ENCODE results near the gene SLC5A3. TPM values are rescaled to one million over a fixed set of nuclear protein-coding genes. Genes with fewer than 3 reads are reported as not detected.

The SLC5A3 gene
- total RNA-seq, 2 experiments from 2014 or later, result 22.2 to 31.5 TPM

DNA sequence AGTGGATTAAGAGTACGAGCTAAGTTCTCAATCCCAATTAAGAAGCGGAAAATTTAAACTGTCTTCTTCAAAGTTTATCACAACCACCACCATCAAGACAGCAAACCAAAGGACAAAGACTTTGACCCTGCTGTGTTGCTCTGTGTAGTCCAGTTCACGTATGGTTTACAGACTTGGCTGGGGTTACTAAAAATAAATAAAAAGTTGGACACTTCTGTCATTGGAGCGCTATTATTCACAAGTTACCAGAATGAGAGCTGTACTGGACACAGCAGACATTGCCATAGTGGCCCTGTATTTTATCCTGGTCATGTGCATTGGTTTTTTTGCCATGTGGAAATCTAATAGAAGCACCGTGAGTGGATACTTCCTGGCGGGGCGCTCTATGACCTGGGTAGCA is 21.6 kb downstream of the SLC5A3 start:
- no TSS peak for BruUV-seq (replicated peaks)
- H4K20me1 ChIP-seq (ENCODE audit: insufficient read depth, low read length), result peaks cover 19% of the 10 kb centered on the region; the same call in 1 of the 2 replicates
- H2AFZ ChIP-seq (ENCODE audit: low read length), result no peak overlapping the region
- CTCF ChIA-PET (ENCODE audit: unreplicated experiment), result no interaction called here
- POLR2A ChIA-PET, result interaction anchor here (0.5 to 2.5 kb wide), 3 partner anchors 8 to 147 kb away, joined by 3 to 6 read pairs (median 3); no protein-coding TSS in a partner anchor
- H3K4me2 ChIP-seq (ENCODE audit: low read length), result no peak overlapping the region
- H3K9me3 ChIP-seq (ENCODE audit: low read length), result no peaks in the 10 kb centered on the region
- no peak overlapping the region for H3K27ac ChIP-seq (ENCODE audit: low read depth, low read length, poor library complexity, severe bottlenecking)
- no peak for TF ChIP-seq EZH2phosphoT487 (IDR thresholded peaks at IDR 0.05; ENCODE audit: borderline replicate concordance, low read depth, low read length)
- no peak for TF ChIP-seq CTCF (conservative IDR thresholded peaks at IDR 0.05; ENCODE audit: low read length)
- intact Hi-C loops (cut with micrococcal nuclease; ENCODE audit: unreplicated experiment), result no loop called here
- DNase-seq (ENCODE audit: low spot score), result no peak
- H3K4me3 ChIP-seq (ENCODE audit: low read depth, low read length, poor library complexity, severe bottlenecking), result no peak overlapping the region
- H3K79me2 ChIP-seq (ENCODE audit: insufficient read depth, low read depth, low read length), result peaks cover 79% of the 10 kb centered on the region; the same call in 1 of the 2 replicates
- no peaks in the 10 kb centered on the region for H3K9me2 ChIP-seq (ENCODE audit: insufficient read depth, low read length)
- H3K4me1 ChIP-seq (ENCODE audit: insufficient read depth, low read length, poor library complexity, severe bottlenecking), result peaks cover 7% of the 10 kb centered on the region
- peaks cover 74% of the 10 kb centered on the region for H3K36me3 ChIP-seq (ENCODE audit: insufficient read depth, low read length)

DNA sequence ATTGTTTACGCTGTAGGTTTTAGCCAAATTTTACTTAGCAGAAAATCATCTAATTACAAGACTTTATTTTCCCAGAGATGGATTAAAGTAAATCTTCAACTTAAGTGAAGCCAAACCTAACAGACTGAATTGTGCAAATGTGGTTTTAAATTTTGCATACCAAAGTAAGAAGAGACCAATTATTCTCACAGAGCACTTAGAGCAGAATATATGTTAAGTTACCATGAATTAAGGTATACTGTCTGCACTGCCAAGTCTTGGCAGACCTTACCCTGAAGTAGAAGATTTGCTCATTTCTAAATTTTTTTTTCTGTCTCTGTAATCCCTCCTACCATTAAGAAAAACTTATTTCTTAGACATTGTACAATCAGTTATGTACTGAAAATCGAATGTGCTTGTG is 24.1 kb downstream of the SLC5A3 start:
- Histone ChIP-seq H3K4me2 (ENCODE audit: low read length) (no peak overlapping the region), H3K27ac (ENCODE audit: low read depth, low read length, poor library complexity, severe bottlenecking) (no peak overlapping the region), H3K36me3 (ENCODE audit: insufficient read depth, low read length) (peaks cover 89% of the 10 kb centered on the region), H2AFZ (ENCODE audit: low read length) (no peak overlapping the region), H3K9me2 (ENCODE audit: insufficient read depth, low read length) (no peaks in the 10 kb centered on the region), H3K4me1 (ENCODE audit: insufficient read depth, low read length, poor library complexity, severe bottlenecking) (peaks cover 3% of the 10 kb centered on the region), H3K9me3 (ENCODE audit: low read length) (no peaks in the 10 kb centered on the region), H4K20me1 (ENCODE audit: insufficient read depth, low read length) (peaks cover 12% of the 10 kb centered on the region; the same call in 1 of the 2 replicates), H3K79me2 (ENCODE audit: insufficient read depth, low read depth, low read length) (peaks cover 79% of the 10 kb centered on the region), H3K4me3 (ENCODE audit: low read depth, low read length, poor library complexity, severe bottlenecking) (no peak overlapping the region)
- CTCF ChIA-PET (ENCODE audit: unreplicated experiment), result no interaction called here
- TF ChIP-seq CTCF (conservative IDR thresholded peaks at IDR 0.05; ENCODE audit: low read length) (no peak), EZH2phosphoT487 (IDR thresholded peaks at IDR 0.05; ENCODE audit: borderline replicate concordance, low read depth, low read length) (no peak)
- no TSS peak for BruUV-seq (replicated peaks)
- POLR2A ChIA-PET, result no interaction called here
- no peak for DNase-seq (ENCODE audit: low spot score)
- intact Hi-C loops (cut with micrococcal nuclease; ENCODE audit: unreplicated experiment), result no loop called here

GRCh38 chr21:34100337-34100736 is 27.0 kb downstream of the SLC5A3 start:
- no TSS peak for BruUV-seq (replicated peaks)
- Histone ChIP-seq H3K4me2 (ENCODE audit: low read length) (no peak overlapping the region), H3K9me2 (ENCODE audit: insufficient read depth, low read length) (no peaks in the 10 kb centered on the region), H3K36me3 (ENCODE audit: insufficient read depth, low read length) (peaks cover 76% of the 10 kb centered on the region), H4K20me1 (ENCODE audit: insufficient read depth, low read length) (peaks cover 16% of the 10 kb centered on the region; the same call in 1 of the 2 replicates), H3K4me3 (ENCODE audit: low read depth, low read length, poor library complexity, severe bottlenecking) (no peak overlapping the region), H3K4me1 (ENCODE audit: insufficient read depth, low read length, poor library complexity, severe bottlenecking) (no peaks in the 10 kb centered on the region), H2AFZ (ENCODE audit: low read length) (no peak overlapping the region), H3K9me3 (ENCODE audit: low read length) (no peaks in the 10 kb centered on the region), H3K27ac (ENCODE audit: low read depth, low read length, poor library complexity, severe bottlenecking) (no peak overlapping the region), H3K79me2 (ENCODE audit: insufficient read depth, low read depth, low read length) (peaks cover 57% of the 10 kb centered on the region)
- DNase-seq (ENCODE audit: low spot score), result no peak
- ChIA-PET CTCF (ENCODE audit: unreplicated experiment) (no interaction called here), POLR2A (interaction anchor here (0.6 to 1.5 kb wide), 5 partner anchors 8 to 891 kb away, joined by 3 to 6 read pairs (median 4); no protein-coding TSS in a partner anchor)
- intact Hi-C loops (cut with micrococcal nuclease; ENCODE audit: unreplicated experiment), result no loop called here
- TF ChIP-seq CTCF (conservative IDR thresholded peaks at IDR 0.05; ENCODE audit: low read length), result no peak
- TF ChIP-seq EZH2phosphoT487 (IDR thresholded peaks at IDR 0.05; ENCODE audit: borderline replicate concordance, low read depth, low read length), result no peak

Measured in OCI-LY7 (cell line).